ENCODE measurements around the gene SELENBP1.

DNA sequence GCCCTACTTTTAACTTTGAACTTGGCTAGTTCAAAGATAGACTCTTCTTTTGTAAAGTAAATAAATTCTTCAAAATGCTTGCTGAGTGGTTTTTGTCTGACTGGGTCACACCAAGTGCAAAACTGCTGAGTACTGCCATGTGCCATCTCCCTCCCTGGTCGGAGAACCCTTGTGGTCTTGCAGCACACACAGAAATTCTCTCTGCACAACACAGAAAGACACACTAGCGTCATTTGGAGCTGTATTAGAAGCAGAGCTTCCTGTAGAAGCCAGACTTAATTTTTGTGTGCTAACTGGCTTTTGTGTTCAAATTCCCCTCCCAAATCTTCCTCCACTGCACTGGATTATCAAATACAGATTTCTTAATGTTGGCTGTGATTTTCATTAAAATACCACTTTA, 29.4 kb upstream of the SELENBP1 start:
- TF ChIP-seq, protein P1, sequence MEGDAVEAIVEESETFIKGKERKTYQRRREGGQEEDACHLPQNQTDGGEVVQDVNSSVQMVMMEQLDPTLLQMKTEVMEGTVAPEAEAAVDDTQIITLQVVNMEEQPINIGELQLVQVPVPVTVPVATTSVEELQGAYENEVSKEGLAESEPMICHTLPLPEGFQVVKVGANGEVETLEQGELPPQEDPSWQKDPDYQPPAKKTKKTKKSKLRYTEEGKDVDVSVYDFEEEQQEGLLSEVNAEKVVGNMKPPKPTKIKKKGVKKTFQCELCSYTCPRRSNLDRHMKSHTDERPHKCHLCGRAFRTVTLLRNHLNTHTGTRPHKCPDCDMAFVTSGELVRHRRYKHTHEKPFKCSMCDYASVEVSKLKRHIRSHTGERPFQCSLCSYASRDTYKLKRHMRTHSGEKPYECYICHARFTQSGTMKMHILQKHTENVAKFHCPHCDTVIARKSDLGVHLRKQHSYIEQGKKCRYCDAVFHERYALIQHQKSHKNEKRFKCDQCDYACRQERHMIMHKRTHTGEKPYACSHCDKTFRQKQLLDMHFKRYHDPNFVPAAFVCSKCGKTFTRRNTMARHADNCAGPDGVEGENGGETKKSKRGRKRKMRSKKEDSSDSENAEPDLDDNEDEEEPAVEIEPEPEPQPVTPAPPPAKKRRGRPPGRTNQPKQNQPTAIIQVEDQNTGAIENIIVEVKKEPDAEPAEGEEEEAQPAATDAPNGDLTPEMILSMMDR (IDR thresholded peaks at IDR 0.05) = no peak
- TF ChIP-seq POLR2A (IDR thresholded peaks at IDR 0.05) = no peak
